Nephron (organoid): Measurements from ENCODE around the gene PRKCH.

Experiments used
- H3K27ac Mint-ChIP-seq, 3 experiments: 2 replicates each; pipeline ENCODE4 v1.8.0; 2020; ENCODE audit warnings: mixed read lengths in 3 of 3, mild to moderate bottlenecking in 2 of 3, moderate library complexity in 1 of 3
- H3K27me3 Mint-ChIP-seq: 2 replicates; pipeline ENCODE4 v1.8.0; 2021; ENCODE audit warnings: low read depth, mild to moderate bottlenecking, moderate library complexity, mixed read lengths
- H3K36me3 Mint-ChIP-seq: 2 replicates; pipeline ENCODE4 v1.8.0; 2020; ENCODE audit warnings: low read depth, mixed read lengths
- H3K4me1 Mint-ChIP-seq: 2 replicates; pipeline ENCODE4 v1.8.0; 2020; ENCODE audit warnings: mixed read lengths
- H3K4me3 Mint-ChIP-seq, 3 experiments: 2 replicates each; pipeline ENCODE4 v1.8.0; 2020; ENCODE audit warnings: mild to moderate bottlenecking in 3 of 3, mixed read lengths in 3 of 3, moderate library complexity in 2 of 3
- H3K9me3 Mint-ChIP-seq: 2 replicates; pipeline ENCODE4 v1.8.0; 2020; ENCODE audit warnings: mixed read lengths
- TF ChIP-seq, protein P1 (sequence below), 3 experiments: fragments of 200-600 bp; sonication (generic); IDR thresholded peaks; one replicate each; pipeline ENCODE4 v1.5.0; 2021; ENCODE audit warnings: antibody characterized with exemption in 3 of 3; ENCODE audit not compliant: unreplicated experiment in 3 of 3

Gene PRKCH

DNA sequence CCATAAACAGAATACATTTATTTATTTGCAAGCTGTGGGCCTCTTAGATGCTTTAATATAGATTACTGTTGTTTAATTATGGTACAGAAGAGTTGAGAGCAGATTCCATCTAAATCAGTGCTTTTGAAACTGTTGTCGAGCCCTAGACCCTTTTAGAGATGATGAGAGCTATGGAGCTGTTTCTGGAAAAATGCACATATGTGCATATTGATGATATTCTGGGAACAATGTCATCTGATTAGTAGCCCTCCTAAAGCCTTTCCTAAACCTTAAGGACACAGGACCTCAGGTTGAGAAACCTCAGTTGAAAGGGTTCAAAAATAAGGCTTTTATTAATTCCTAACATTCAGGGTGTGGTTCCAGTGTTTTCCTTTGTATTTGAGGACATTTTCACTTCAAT lies 11.7 kb downstream of the PRKCH start:
- Mint-ChIP-seq H3K27ac (no peak overlapping the region), H3K4me3 (no peak overlapping the region), H3K36me3 (no peaks in the 10 kb centered on the region), H3K27me3 (peaks cover 11% of the 10 kb centered on the region), H3K4me1 (no peaks in the 10 kb centered on the region), H3K9me3 (no peaks in the 10 kb centered on the region)
- TF ChIP-seq, protein P1, sequence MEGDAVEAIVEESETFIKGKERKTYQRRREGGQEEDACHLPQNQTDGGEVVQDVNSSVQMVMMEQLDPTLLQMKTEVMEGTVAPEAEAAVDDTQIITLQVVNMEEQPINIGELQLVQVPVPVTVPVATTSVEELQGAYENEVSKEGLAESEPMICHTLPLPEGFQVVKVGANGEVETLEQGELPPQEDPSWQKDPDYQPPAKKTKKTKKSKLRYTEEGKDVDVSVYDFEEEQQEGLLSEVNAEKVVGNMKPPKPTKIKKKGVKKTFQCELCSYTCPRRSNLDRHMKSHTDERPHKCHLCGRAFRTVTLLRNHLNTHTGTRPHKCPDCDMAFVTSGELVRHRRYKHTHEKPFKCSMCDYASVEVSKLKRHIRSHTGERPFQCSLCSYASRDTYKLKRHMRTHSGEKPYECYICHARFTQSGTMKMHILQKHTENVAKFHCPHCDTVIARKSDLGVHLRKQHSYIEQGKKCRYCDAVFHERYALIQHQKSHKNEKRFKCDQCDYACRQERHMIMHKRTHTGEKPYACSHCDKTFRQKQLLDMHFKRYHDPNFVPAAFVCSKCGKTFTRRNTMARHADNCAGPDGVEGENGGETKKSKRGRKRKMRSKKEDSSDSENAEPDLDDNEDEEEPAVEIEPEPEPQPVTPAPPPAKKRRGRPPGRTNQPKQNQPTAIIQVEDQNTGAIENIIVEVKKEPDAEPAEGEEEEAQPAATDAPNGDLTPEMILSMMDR (IDR thresholded peaks at IDR 0.05; ENCODE audit: unreplicated experiment in 3 of 3), result no peak

DNA sequence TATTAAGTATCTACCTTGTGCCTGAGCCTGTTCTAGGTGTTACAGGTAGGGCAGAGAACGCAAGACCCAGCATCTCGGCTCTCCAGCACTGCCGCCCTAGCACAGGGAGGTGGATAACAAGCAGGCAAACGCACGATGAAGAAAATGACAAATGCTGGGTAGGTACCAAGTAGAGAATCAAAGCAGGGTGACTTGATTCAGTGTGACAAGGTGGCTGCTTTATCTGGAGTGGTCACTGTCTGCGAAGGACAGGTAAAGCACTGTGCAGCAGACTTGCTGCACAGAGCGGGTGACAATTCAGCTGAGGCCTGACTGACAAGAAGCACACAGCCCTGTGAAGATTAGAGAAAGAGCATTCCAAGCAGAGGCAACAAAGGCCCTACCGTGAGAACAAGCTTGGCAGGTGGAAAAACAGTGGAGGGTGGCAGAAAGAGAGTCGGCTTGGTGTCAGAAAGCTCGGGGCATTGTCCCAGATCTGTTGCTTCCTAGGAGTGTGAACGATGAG lies 12.9 kb downstream of the PRKCH start:
- Mint-ChIP-seq H3K27ac (no peak overlapping the region), H3K27me3 (peaks cover 6% of the 10 kb centered on the region), H3K9me3 (no peaks in the 10 kb centered on the region), H3K4me3 (no peak overlapping the region), H3K36me3 (no peaks in the 10 kb centered on the region), H3K4me1 (no peaks in the 10 kb centered on the region)
- TF ChIP-seq, protein P1 (IDR thresholded peaks at IDR 0.05; ENCODE audit: unreplicated experiment in 3 of 3), result no peak

DNA sequence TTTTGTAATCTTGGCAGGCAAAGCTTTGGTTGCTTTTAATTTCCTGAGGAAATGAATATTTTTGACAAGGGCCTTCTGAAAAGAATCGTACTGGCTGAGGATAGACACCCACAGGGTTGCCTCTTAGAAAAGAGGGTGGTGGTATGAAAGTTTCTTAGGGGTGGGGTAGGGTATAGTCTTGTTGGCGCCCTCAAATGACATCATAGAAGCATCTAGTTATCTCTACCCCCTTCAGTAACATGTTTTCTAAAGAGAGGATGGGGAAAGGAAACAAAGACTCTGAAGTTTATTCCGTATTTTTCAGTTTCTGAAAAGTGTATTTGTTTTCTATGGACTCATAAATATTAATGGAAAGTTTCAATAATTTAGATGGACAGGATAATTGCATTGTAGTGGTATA lies 13.7 kb downstream of the PRKCH start:
- no peaks in the 10 kb centered on the region for H3K27me3 Mint-ChIP-seq
- H3K27ac Mint-ChIP-seq, result no peak overlapping the region
- H3K4me1 Mint-ChIP-seq, result no peaks in the 10 kb centered on the region
- no peak overlapping the region for H3K4me3 Mint-ChIP-seq
- no peaks in the 10 kb centered on the region for H3K36me3 Mint-ChIP-seq
- TF ChIP-seq, protein P1 (IDR thresholded peaks at IDR 0.05; ENCODE audit: unreplicated experiment in 3 of 3), result no peak
- H3K9me3 Mint-ChIP-seq, result no peaks in the 10 kb centered on the region

DNA sequence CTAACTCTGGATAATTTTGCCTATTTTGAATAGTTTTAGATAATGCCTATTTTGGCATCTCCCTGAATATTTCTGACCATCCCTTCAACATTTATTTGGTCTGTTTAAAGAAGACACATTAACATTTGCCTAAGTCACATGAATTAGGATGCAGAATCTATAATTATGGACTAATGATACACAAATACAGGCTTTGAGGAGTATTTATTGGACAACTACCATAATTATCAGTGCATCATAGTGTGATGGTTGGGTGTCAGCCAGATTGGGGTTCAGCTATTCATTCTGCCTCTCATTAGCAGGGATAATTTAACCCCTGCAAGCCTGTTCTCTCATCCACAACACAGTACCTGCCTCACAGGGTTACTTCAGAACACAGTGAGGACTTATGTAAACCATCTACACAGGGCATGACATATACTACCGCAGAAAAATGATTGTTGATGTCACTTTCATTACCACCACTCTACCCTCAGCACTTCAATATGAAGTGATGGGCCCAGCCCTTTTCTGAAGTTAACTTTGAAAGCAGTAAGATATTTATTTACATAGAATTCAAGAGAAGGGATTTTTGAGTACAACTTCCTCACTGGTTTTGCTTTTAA lies 14.4 kb downstream of the PRKCH start:
- Mint-ChIP-seq H3K4me1 (no peaks in the 10 kb centered on the region), H3K9me3 (no peaks in the 10 kb centered on the region), H3K4me3 (no peak overlapping the region), H3K27me3 (no peaks in the 10 kb centered on the region), H3K27ac (no peak overlapping the region), H3K36me3 (no peaks in the 10 kb centered on the region)
- TF ChIP-seq, protein P1 (IDR thresholded peaks at IDR 0.05; ENCODE audit: unreplicated experiment in 3 of 3), result no peak

DNA sequence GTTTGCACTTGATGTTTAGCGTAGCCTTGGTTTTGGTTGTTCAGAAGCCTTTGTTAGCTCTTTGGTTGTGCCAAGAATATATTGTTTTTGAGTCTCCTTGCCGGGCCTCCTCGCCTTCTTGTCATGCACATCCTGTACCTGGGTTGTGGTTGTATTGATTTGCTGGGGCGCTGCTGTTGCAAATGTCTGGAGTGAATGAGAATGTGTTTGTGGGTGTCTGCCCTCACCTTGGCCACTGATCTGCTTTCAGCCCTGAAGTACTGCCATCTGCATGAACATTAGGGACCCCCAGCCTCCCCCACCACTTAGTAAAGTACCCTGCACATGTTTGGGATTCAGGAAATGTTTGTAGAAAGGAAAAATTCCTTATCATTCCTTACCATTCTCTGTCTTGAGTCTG lies 16.5 kb downstream of the PRKCH start:
- Mint-ChIP-seq H3K4me1 (no peaks in the 10 kb centered on the region), H3K36me3 (no peaks in the 10 kb centered on the region), H3K27me3 (no peaks in the 10 kb centered on the region), H3K27ac (no peak overlapping the region), H3K4me3 (no peak overlapping the region), H3K9me3 (no peaks in the 10 kb centered on the region)
- TF ChIP-seq, protein P1 (IDR thresholded peaks at IDR 0.05; ENCODE audit: unreplicated experiment in 3 of 3), result no peak

DNA sequence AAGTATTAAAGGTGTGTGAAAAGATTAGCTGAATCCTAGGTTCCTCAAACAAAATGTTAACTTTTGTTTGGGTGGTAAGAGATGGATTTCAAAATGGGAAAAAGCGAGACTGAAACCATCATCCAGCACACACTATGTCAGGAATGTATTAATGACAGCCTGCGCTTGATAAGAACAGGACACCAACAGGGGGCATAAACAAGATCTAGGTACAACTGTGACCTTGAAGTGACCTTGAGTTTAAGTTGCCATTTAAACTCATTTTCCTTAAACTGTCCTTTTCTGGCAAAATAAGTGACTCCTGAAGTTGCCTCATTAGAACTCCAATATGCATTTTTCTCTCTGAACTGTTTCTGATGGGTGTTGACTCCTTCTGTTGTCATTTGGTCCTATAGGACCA lies 17.1 kb downstream of the PRKCH start:
- no peaks in the 10 kb centered on the region for H3K9me3 Mint-ChIP-seq
- H3K27ac Mint-ChIP-seq, result no peak overlapping the region
- H3K4me1 Mint-ChIP-seq, result no peaks in the 10 kb centered on the region
- H3K27me3 Mint-ChIP-seq, result no peaks in the 10 kb centered on the region
- H3K4me3 Mint-ChIP-seq, result no peak overlapping the region
- TF ChIP-seq, protein P1 (IDR thresholded peaks at IDR 0.05; ENCODE audit: unreplicated experiment in 3 of 3), result no peak
- no peaks in the 10 kb centered on the region for H3K36me3 Mint-ChIP-seq
